HCT116 (cell line): Measurements from ENCODE around the gene ATOH8. TPM values are rescaled to one million over a fixed set of nuclear protein-coding genes. Genes with fewer than 3 reads are reported as not detected.

ENCODE experiments used
- ATAC-seq: fragments of 200-7000 bp; cut with Tn5 transposase; 2 replicates; pipeline ENCODE4 v1.9.1; 2020; ENCODE audit warnings: mild to moderate bottlenecking, moderate library complexity
- BruUV-seq: library from RNA; stranded (reverse); fragments of 400-500 nt; replicated peaks from 2 replicates; lab custom pipeline; 2021; lab: Mats Ljungman, UMichigan
- CTCF ChIA-PET: fragments of 300-600 bp; sonication (Branson Sonifier 250); formaldehyde crosslinking; loops from one replicate; lab custom pipeline; 2021; ENCODE audit warnings: antibody characterized with exemption; lab: Charles Lee
- POLR2A ChIA-PET: fragments of 300-600, 350-600 bp; sonication (Branson Sonifier 250); formaldehyde crosslinking; loops from one replicate; lab custom pipeline; 2021; ENCODE audit warnings: antibody characterized with exemption; lab: Charles Lee
- RAD21 ChIA-PET, 2 experiments: fragments of 300-600 bp; sonication (Branson Sonifier 250); formaldehyde crosslinking; loops; one replicate each; lab custom pipeline; 2023; ENCODE audit warnings: low total read pairs in 2 of 2; ENCODE audit not compliant: uncharacterized antibody in 2 of 2, unreplicated experiment in 2 of 2, low non-redundant PET in 1 of 2; lab: Charles Lee
- DNase-seq: peaks from one replicate; pipeline ENCODE4 v3.0.0-alpha.2; 2010; ENCODE audit warnings: low read depth, low spot score
- H2AFZ ChIP-seq: fragments of 200-600 bp; shearing (Covaris generic), sonication (generic); 2 replicates; pipeline ENCODE4 v1.6.1; 2017; ENCODE audit warnings: low read depth, mixed run types, mixed read lengths, antibody characterized with exemption, low read length; ENCODE audit not compliant: poor library complexity, severe bottlenecking
- H3K27ac ChIP-seq: 2 replicates; pipeline ENCODE4 v1.5.1; 2012; ENCODE audit warnings: low read depth, low read length
- H3K27me3 ChIP-seq: fragments of 200-600 bp; sonication (generic); 2 replicates; pipeline ENCODE4 v1.6.1; 2016; ENCODE audit warnings: mixed run types, low read length, mixed read lengths; ENCODE audit not compliant: insufficient read depth
- H3K36me3 ChIP-seq, 2 experiments: fragments of 200-500 bp in 1 of 2; fragments of 200-600 bp in 1 of 2; sonication (Bioruptor generic) in 1 of 2; sonication (generic) in 1 of 2; 2 replicates each; pipeline versions ENCODE4 v1.5.1 to v1.6.1; 2014 to 2016; ENCODE audit warnings: low read length in 2 of 2, inconsistent platforms in 1 of 2, mixed read lengths in 1 of 2, mixed run types in 1 of 2; ENCODE audit not compliant: insufficient read depth in 2 of 2, control insufficient read depth in 1 of 2
- H3K4me1 ChIP-seq, 2 experiments: fragments of 200-600 bp in 1 of 2; sonication (generic) in 1 of 2; 2 replicates each; pipeline versions ENCODE4 v1.5.1 to v1.6.1; 2012 to 2017; ENCODE audit warnings: low read length in 2 of 2, inconsistent platforms in 1 of 2, mild to moderate bottlenecking in 1 of 2, mixed read lengths in 1 of 2, mixed run types in 1 of 2, moderate library complexity in 1 of 2; ENCODE audit not compliant: insufficient read depth in 2 of 2, control insufficient read depth in 1 of 2
- H3K4me2 ChIP-seq: fragments of 200-600 bp; sonication (generic); 2 replicates; pipeline ENCODE4 v1.6.1; 2017; ENCODE audit warnings: mixed run types, low read length, mixed read lengths
- H3K4me3 ChIP-seq, 2 experiments: fragments of 200-600 bp in 1 of 2; sonication (generic) in 1 of 2; replicated peaks in 1 of 2; 2 replicates each; pipeline ENCODE4 v1.5.1; 2011 to 2016; ENCODE audit warnings: low read length in 2 of 2, control low read depth in 1 of 2, low read depth in 1 of 2, mild to moderate bottlenecking in 1 of 2, mixed read lengths in 1 of 2, mixed run types in 1 of 2
- H3K79me2 ChIP-seq: fragments of 200-600 bp; sonication (generic); 2 replicates; pipeline ENCODE4 v1.6.1; 2017; ENCODE audit warnings: mild to moderate bottlenecking, mixed run types, low read length, moderate library complexity, mixed read lengths; ENCODE audit not compliant: insufficient read depth
- H3K9ac ChIP-seq: fragments of 200-600 bp; sonication (generic); 2 replicates; pipeline ENCODE4 v1.6.1; 2016; ENCODE audit warnings: low read length, mixed read lengths
- H3K9me2 ChIP-seq: fragments of 200-600 bp; sonication (generic), shearing (Covaris generic); 2 replicates; pipeline ENCODE4 v1.6.1; 2017; ENCODE audit warnings: mixed run types, mild to moderate bottlenecking, moderate library complexity; ENCODE audit not compliant: insufficient read depth
- H3K9me3 ChIP-seq, 2 experiments: fragments of 200-500 bp in 1 of 2; fragments of 200-600 bp in 1 of 2; sonication (Bioruptor generic) in 1 of 2; sonication (generic) in 1 of 2; 2 replicates each; pipeline ENCODE4 v1.6.1; 2014 to 2017; ENCODE audit warnings: low read length in 2 of 2, mixed read lengths in 2 of 2, inconsistent platforms in 1 of 2, low read depth in 1 of 2, mild to moderate bottlenecking in 1 of 2, mixed run types in 1 of 2, moderate library complexity in 1 of 2; ENCODE audit not compliant: control insufficient read depth in 1 of 2, insufficient read depth in 1 of 2
- H4K20me1 ChIP-seq: fragments of 200-600 bp; sonication (generic), shearing (Covaris generic); 2 replicates; pipeline ENCODE4 v1.6.1; 2017; ENCODE audit warnings: mixed run types, mild to moderate bottlenecking, moderate library complexity; ENCODE audit not compliant: insufficient read depth
- ATF3 ChIP-seq: IDR thresholded peaks from 2 replicates; pipeline ENCODE4 v1.6.1; 2012
- CEBPB ChIP-seq: IDR thresholded peaks from 2 replicates; pipeline ENCODE4 v1.6.1; 2012; ENCODE audit warnings: low read depth
- CTCF ChIP-seq, 3 experiments: fragments of 200-600 bp in 1 of 3; sonication (generic) in 1 of 3; IDR thresholded peaks in 2 of 3; conservative IDR thresholded peaks in 1 of 3; 2 replicates each; pipeline ENCODE4 v1.5.1; 2012 to 2017; ENCODE audit warnings: low read depth in 2 of 3, low read length in 2 of 3, antibody characterized with exemption in 1 of 3, borderline replicate concordance in 1 of 3, control low read depth in 1 of 3, mild to moderate bottlenecking in 1 of 3, mixed read lengths in 1 of 3, mixed run types in 1 of 3, moderate library complexity in 1 of 3; ENCODE audit not compliant: insufficient read depth in 1 of 3
- JUND ChIP-seq: IDR thresholded peaks from 2 replicates; pipeline ENCODE4 v1.6.1; 2012
- MAX ChIP-seq: IDR thresholded peaks from 2 replicates; pipeline ENCODE4 v1.6.1; 2012
- POLR2AphosphoS5 ChIP-seq: IDR thresholded peaks from 2 replicates; pipeline ENCODE4 v1.6.1; 2011; ENCODE audit warnings: mild to moderate bottlenecking, low read depth, low read length, moderate library complexity
- REST ChIP-seq: IDR thresholded peaks from 2 replicates; pipeline ENCODE4 v1.6.1; 2012; ENCODE audit warnings: low read depth
- SRF ChIP-seq: IDR thresholded peaks from 2 replicates; pipeline ENCODE4 v1.6.1; 2012; ENCODE audit warnings: low read depth
- TCF7L2 ChIP-seq: IDR thresholded peaks from 2 replicates; pipeline ENCODE4 v1.7.0; 2011; ENCODE audit warnings: borderline replicate concordance, inconsistent platforms; ENCODE audit not compliant: insufficient read depth, insufficient read length; ENCODE audit errors: extremely low read depth
- YY1 ChIP-seq: IDR thresholded peaks from 2 replicates; pipeline ENCODE4 v1.6.1; 2011; ENCODE audit warnings: low read length, low read depth, moderate library complexity, mild to moderate bottlenecking; ENCODE audit not compliant: insufficient replicate concordance; ENCODE audit errors: extremely low read depth
- ZFX ChIP-seq: fragments of 450-650 bp; IDR thresholded peaks from 2 replicates; pipeline ENCODE4 v1.6.1; 2017
- ZNF274 ChIP-seq: fragments of 200-500 bp; sonication (Bioruptor generic); IDR thresholded peaks from 2 replicates; pipeline ENCODE4 v1.6.1; 2014; ENCODE audit warnings: mild to moderate bottlenecking, low read depth, low read length, inconsistent platforms
- intact Hi-C: fragments of 100-400 bp; cut with micrococcal nuclease; formaldehyde crosslinking; loops from 2 replicates; pipeline ENCODE4 v1.10.0; 2022
- total RNA-seq: library from RNA; stranded (reverse); gene quantifications from one replicate; pipeline ENCODE4 v1.2.1, GENCODE V29; 2021; ENCODE audit not compliant: unreplicated experiment

The ATOH8 gene
- total RNA-seq, 1 experiment from 2014 or later, result 0.74 TPM

DNA sequence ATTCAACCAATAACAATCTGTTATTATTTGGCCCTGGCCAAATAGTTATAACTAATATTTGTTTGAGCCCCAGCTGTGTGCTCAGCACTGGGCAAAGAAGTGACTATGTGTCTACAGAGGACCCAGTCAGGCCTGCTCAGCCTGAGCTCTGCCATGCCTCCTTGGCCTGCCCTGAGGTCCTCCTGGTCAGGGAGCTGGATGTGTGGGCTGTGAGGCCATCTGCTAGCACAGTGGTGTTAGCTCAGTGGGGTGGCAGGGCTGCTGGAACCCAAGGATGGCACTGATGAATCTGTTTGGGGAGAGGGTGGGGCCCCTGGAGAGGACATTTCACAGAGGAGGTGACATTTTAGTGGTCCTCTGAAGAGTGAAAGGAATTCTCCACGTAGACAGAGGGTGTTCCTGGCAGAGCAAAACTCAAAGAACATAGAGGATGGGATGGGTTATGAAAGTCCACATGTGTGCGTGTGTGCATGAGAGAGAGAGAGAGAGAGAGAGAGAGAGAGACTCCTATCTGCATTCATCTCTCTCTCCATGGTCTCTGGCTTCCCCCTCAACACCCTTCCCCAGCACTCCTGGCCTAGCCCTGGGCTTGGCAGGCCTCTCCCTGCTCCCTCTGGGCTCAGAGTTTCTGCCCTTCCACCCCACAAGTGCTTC, 21.2 kb upstream of the ATOH8 start:
- no peak for DNase-seq
- Histone ChIP-seq H3K4me1 (peaks cover 2 to 11% of the 10 kb centered on the region in 2 experiments; a peak in 2 of 4 replicates), H3K27ac (no peak overlapping the region), H3K27me3 (no peaks in the 10 kb centered on the region), H3K36me3 (no peaks in the 10 kb centered on the region), H2AFZ (no peak overlapping the region), H3K79me2 (no peaks in the 10 kb centered on the region), H4K20me1 (no peaks in the 10 kb centered on the region), H3K9me2 (no peaks in the 10 kb centered on the region), H3K4me3 (no peak overlapping the region), H3K9me3 (no peaks in the 10 kb centered on the region), H3K4me2 (no peak overlapping the region), H3K9ac (no peak overlapping the region)
- BruUV-seq, result no TSS peak
- no peak for ATAC-seq
- ChIA-PET RAD21 (no interaction called here), POLR2A (no interaction called here), CTCF (no interaction called here)
- TF ChIP-seq SRF (no peak), YY1 (no peak), ZFX (no peak)
- intact Hi-C loops, result no loop called here

DNA sequence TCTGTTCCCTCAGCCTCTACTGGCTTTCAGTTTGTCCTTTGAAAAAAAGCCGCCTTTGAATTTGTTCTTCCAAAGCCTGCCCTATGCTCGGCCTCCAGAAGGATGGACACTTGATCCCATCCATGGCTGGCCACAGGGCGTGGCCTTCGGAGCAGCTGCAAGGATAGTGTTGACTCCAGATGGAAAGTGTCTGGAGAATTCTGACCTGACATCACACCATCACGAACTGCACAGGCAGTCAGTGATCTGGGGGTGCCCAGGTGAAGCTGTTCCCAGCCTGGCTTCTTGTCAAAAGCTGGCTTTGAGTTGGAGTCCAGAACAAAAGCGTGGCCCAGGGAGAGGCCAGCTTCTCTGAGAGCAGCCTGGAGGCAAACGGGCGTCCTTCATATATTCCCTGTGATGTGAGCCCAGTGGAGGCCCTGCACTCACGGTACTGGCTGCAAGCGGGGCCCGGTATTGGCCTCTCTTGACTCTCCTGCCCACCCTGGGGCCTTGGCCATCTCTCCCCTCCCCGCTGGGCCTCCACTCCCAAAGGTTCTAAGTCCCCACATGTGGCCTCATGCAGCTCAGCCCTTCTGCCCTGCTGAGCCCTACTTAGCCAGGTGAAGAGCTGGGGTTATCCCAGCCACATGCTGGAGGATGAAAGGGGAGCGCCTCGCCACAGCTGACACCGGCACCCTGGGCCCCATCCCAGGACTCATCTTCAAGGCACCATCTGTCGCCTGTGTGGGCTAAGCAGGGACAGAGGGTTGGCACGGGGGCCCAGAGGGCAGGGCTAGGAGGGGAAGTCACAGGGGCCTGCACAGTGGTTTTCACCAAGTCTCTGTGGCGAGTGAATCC, 20.4 kb upstream of the ATOH8 start:
- Histone ChIP-seq H3K79me2 (no peaks in the 10 kb centered on the region), H3K27ac (no peak overlapping the region), H3K9me2 (no peaks in the 10 kb centered on the region), H3K4me2 (no peak overlapping the region), H3K9me3 (no peaks in the 10 kb centered on the region), H3K36me3 (no peaks in the 10 kb centered on the region), H3K4me3 (no peak overlapping the region), H3K27me3 (no peaks in the 10 kb centered on the region), H3K4me1 (peaks cover 2 to 12% of the 10 kb centered on the region in 2 experiments; a peak in 2 of 4 replicates), H2AFZ (no peak overlapping the region), H3K9ac (no peak overlapping the region), H4K20me1 (no peaks in the 10 kb centered on the region)
- DNase-seq, result no peak
- BruUV-seq, result no TSS peak
- ChIA-PET CTCF (no interaction called here), RAD21 (no interaction called here), POLR2A (no interaction called here)
- ATAC-seq, result no peak
- intact Hi-C loops, result no loop called here
- TF ChIP-seq JUND, result no peak
- TF ChIP-seq REST, result no peak
- TF ChIP-seq TCF7L2, result no peak
- no peak for TF ChIP-seq MAX
- no peak for TF ChIP-seq CEBPB
- TF ChIP-seq POLR2AphosphoS5, result no peak
- no peak for TF ChIP-seq ZNF274
- no peak for TF ChIP-seq ZFX
- TF ChIP-seq CTCF (IDR thresholded peaks at IDR 0.05 in 2 of 3, conservative IDR thresholded peaks at IDR 0.05 in 1 of 3; ENCODE audit: borderline replicate concordance in 1 of 3, insufficient read depth in 1 of 3, low read depth in 2 of 3, low read length in 2 of 3), result no peak
- TF ChIP-seq ATF3, result no peak
